NOMO-1 treated with DMSO at 0.1 percent for 48 hours (cell line): ENCODE measurements around the gene HEG1.

ENCODE experiments used
- DNase-seq: peaks from one replicate; lab custom pipeline; 2025; ENCODE audit not compliant: unreplicated experiment; lab: John Stamatoyannopoulos, UW

Gene HEG1

GRCh38 chr3:124918524-124918923 lies 137.3 kb downstream of the HEG1 start:
- DNase-seq, result no peak

- DNase-seq, result no peak
Measured at GRCh38 chr3:124916837-124917409, 138.9 kb downstream of the HEG1 start.
